GM10266 (cell line): ENCODE results near the gene RAB5IF.

ENCODE experiments used
- DNase-seq: peaks from one replicate; pipeline ENCODE4 v3.0.0; 2012; ENCODE audit errors: extremely low spot score
- TF ChIP-seq, protein P1 (sequence below): IDR thresholded peaks from 2 replicates; pipeline ENCODE4 v1.5.1; 2012; ENCODE audit warnings: mild to moderate bottlenecking, low read depth; ENCODE audit not compliant: control insufficient read depth, insufficient read depth; ENCODE audit errors: missing control alignments

The RAB5IF gene

DNA sequence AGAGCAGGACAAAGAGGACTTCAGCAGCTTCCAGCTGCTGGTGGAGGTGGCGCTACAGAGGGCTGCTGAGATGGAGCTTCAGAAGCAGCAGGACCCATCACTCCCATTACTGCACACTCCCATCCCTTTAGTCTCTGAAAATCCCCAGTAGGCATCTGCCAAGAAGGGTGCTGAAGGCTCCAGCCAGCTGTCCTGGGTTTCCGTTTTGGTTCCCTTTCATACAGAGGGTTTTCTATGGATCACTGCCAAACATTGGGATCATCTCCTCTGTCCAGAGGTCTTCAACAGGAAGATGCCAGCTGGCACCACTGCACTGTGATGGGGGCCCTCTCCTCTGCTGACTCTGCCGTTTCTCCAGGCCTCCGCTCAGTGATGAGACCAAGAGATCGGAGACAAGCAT, 14.3 kb upstream of the RAB5IF start:
- TF ChIP-seq, protein P1, sequence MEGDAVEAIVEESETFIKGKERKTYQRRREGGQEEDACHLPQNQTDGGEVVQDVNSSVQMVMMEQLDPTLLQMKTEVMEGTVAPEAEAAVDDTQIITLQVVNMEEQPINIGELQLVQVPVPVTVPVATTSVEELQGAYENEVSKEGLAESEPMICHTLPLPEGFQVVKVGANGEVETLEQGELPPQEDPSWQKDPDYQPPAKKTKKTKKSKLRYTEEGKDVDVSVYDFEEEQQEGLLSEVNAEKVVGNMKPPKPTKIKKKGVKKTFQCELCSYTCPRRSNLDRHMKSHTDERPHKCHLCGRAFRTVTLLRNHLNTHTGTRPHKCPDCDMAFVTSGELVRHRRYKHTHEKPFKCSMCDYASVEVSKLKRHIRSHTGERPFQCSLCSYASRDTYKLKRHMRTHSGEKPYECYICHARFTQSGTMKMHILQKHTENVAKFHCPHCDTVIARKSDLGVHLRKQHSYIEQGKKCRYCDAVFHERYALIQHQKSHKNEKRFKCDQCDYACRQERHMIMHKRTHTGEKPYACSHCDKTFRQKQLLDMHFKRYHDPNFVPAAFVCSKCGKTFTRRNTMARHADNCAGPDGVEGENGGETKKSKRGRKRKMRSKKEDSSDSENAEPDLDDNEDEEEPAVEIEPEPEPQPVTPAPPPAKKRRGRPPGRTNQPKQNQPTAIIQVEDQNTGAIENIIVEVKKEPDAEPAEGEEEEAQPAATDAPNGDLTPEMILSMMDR = no peak
- DNase-seq = no peak

DNA sequence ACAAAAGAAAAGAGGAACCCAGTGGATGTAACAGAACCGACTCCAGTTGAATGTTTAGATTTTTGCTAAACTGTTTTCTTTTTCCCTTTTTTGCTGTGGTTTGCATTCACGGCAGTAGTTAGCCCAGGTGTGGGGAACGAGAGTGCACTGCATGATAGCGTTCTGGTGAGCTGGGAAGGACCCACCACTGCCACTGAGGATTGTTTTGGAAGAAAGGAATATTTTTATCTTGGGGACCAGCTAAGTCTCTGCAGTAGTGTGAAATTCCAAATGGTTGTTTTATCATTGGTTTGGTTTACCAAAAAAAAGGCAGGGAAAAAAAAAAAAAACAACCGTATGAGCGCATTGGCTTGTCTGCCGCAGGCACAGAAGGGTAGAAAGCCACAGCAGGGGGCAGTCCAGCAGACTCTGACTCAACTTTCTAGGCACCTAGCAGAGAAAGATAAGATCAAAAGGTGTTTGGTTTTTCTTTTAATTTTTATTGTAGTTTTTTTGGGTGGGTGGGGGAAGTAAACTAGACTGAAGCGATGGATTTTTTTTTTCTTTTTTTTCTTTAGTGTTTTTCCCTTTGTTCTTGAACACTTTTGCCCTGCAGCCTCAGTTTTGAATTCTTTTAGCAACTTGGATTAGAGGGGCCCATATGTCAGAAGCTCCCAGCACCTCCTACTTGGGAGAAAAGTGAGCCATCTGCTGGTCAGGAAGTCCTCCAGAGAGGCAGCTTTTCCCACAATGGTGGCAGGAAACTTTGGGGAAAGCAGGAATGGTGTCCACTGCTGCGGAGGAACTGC, 13.5 kb upstream of the RAB5IF start:
- DNase-seq = no peak

DNA sequence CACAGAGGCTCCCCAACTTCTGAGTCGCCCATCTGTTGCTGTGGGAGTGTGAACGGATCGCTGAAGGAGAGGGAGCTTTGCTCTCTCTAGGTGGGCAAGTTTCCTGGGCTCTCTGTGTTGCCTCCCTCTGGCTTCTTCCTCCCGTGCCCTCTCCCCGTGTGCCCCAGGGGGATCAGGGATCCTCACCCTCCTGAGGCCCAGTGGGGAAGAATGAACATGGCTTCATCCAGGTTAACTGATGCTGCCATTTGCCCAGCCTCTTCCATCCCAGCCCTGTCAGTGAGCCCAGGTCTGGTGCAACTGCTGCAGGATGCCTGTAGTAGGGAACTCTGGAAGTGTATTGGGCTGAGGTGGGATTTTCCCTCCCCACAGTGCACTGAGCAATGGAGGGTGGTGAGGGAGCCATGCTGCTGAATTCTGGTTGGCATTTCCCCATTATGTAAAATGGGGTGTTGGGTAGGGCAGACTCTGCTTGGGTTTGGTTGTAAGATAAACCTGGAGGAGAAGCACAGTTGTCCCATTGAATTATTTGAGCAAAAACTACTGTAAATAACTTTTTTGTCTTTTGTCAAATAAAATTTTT, 12.1 kb upstream of the RAB5IF start:
- DNase-seq = no peak
- TF ChIP-seq, protein P1 = no peak

More for the DNA sequence above, 13.5 kb upstream of the RAB5IF start:
- TF ChIP-seq, protein P1 = peak; percentile 44

DNA sequence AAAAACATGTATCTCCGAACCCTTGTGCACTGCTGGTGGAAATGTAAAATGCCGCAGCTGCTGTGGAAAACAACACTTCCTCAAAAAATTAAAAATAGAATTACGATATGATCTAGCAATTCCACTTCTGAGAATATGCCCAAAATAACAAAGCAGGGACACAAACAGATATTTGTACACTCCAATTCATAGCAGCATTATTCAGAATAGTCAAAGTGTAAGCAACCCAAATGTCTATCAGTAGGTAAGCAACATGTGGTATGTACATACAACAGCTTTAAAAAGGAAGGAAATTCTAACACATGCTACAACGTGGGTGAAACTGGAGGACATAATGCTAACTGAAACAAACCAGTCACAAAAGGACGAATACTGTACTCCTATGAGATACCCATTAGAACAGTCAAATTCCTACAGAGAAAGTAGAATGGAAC, 5.7 kb upstream of the RAB5IF start:
- TF ChIP-seq, protein P1 = no peak
- no peak for DNase-seq

DNA sequence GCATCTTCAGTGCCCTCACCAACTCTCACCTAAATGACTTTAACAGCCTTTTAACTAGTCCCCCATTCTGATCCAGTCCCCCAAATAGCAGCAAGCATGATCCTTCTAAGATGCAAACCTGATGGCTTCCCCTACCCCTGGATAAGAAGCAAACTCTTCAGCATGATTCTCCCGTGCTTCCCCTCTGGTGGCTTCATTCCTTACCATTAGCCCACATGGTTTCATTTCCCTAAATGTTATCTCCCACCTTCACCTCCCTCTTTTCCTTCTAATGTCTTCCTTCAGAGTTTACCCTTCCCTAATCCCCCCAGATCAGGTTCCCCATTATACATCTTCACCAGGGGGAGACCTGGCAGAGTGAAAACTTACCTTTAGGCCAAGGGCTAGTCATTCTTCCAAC, 4.0 kb upstream of the RAB5IF start:
- DNase-seq = no peak

DNA sequence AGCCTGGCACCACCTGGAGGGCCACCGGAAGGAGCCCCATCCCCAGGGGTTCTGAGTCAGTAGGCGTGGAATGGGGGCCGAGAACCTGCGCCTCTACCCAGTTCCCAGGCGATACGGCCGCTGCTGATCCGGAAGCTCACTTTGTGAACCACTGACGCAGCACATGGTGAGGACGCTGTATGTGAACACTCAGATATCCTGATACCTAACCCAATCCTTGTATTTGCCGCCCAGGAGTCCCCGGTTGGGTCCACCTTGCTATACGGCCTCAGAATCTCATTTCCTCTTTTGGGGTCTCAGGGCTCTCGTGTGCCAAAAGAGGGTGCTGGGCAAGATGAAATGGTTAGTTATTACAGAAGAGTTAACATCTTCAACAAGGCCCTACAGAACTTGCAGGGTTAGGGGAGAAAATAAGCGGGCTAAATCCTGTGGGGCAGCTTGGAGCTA, 604 bp upstream of the RAB5IF start:
- DNase-seq = peak; percentile 47

More for the DNA sequence above, 4.0 kb upstream of the RAB5IF start:
- TF ChIP-seq, protein P1 = no peak

More for the DNA sequence above, 604 bp upstream of the RAB5IF start:
- TF ChIP-seq, protein P1 = no peak
